Midbrain (tissue), 1 donor: ENCODE data around the gene AAR2.

Experiments
- DNase-seq: peaks from one replicate; lab custom pipeline; 2025; lab: John Stamatoyannopoulos, UW

The AAR2 gene

GRCh38 chr20:36235892-36236785 is at the start of gene AAR2:
Gene AAR2, plus strand, starts transcription at chr20:36236478. Its CDS starts 3,391 bp downstream, at chr20:36239869.
- peak; percentile 85 for DNase-seq

- DNase-seq, result no peak
These were observed 42.1 kb upstream of the AAR2 start for GRCh38 chr20:36193977-36194712.

- no peak for DNase-seq
These were observed 39.6 kb upstream of the AAR2 start for GRCh38 chr20:36196676-36197075.

GRCh38 chr20:36197271-36197670 is 39.0 kb upstream of the AAR2 start:
- DNase-seq, result no peak

DNA sequence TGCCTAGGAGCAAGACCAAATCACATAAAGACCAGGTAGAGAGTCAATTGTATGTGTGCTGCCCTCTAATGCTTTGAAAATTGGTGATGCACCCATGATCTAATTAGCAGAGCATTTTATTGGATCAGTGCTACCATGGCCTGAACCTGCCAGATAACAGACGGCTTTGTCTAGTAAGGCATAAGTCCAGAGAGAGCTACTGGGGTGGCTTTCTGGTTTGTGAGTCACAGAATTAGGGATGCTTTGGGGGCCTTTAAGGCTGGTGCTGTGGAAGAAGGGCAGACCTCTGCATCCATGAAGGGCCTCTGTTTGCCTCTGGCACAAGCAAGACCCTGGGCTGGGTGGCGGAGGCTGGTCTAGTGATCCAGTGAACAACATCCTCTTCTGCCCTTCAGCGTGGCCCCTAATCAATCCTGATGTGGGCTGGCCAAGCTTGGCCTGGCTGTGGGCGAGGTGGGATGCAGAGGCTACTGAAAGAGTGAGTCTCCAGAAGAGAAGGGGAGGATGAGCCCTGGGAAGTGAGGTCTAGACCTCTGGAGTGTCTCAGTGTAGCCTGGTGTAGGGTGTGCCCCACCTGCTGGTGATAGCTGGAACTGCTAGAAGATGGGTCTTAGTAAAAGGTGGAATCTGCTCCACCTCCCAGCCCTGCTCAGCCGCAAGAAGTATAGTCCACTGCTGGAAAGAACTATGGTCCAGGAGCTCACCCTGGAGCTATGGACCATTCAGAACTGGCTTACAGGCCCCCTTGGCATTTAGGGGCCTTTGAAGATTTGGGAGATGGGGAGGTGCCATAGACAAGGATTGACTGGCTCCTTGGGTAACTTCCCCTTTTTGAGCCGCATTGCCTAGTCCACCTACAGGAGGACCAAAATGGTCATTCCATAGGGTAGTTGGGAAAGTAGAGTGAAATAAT is 36.7 kb upstream of the AAR2 start:
- peak; percentile 73 for DNase-seq

DNA sequence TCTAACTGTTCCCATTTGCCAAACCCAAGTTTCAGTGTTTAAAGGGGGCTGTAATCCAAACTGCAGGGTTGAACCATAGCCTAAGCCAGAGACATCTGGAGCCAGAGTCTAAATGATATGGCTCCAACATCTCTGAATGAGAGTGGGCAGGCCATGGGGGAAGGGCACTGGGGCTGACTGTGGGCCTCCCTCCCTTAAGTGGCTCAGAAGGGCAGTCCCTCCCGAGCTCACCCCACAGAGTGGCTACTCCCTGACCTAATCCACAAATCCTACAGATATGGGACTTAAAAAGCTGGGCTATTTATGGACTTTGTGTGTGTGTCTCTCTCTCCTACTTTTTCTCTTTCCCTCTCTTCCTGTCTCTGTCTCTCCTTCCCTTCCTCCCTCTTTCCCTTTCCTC is 35.8 kb upstream of the AAR2 start:
- DNase-seq, result no peak

DNA sequence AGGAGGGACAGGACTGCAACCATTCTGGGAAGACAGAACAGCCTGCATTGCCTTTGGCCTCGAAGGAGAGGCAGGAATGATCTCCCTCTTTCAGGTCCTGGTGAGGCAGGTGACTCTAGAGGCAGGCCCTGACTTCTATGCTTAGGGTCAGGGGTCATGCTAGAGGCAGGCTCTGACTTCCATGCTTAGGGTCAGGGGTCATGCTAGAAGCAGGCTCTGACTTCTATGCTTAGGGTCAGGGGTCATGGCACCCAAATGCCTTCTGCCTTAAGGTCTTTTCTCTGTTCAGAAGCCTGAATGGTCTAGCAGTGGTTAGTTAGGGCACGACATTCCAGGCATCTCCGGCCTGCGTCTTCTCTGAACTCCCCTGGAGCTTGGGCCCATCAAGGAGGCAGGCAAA is 35.1 kb upstream of the AAR2 start:
- no peak for DNase-seq

GRCh38 chr20:36202891-36203338 is 33.4 kb upstream of the AAR2 start:
- peak; percentile 70 for DNase-seq

DNA sequence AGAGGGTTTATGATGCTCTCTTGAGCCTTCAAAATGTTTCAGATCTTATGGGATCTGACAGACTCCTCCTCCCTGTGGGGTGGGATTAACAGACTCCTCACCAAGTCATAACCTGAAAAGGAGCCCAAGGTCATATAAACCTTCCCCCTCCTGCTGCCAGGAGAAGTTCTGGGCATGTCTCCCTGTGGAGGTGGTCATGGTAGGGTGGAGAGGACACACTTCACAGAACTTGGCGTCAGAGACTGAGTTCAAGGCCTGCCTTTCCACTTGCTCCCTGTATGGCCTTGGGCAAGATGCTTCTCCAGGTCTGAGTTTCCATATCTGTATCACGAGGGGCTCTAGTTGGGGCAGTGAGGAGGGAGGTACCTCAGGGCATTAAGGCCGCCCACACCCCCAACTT is 32.4 kb upstream of the AAR2 start:
- no peak for DNase-seq

DNA sequence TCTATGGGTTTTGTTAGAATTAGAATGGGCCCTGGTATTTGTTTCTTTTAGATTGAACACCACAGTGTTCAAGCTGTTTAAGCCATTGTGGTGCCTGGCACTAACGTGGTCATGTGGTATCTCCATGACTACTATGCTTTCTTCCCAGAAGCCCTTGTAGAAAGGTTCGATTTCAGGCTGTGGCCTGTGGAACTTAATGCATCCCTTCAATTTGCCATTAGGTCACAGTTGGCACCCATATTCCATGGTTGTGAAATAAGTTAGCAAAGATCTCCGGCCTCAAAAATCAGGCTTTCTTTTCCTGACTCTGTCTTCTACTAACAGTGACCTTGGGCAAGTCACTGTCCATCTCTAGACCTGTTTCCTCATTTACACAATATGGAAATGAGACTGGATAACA is 31.3 kb upstream of the AAR2 start:
- no peak for DNase-seq

DNA sequence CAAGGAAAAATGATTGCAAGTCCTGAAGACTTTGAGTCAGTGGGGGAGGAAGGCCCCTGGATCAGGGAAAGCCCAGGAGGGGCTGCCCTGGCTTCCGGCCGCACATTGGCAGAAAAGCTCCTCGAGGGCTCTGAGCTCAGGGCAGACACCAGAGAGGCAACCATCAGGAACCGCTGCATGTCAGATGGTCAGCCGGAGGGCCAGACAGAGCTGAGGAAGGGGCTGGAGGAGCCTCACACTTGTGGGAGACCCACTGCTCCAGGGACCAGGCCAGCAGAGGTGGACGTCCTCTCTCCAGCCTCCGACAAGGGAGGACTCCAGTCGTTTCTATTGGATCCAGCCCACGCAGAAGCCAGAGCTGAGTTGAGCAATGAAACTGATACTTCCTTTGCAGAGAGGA is 30.2 kb upstream of the AAR2 start:
- no peak for DNase-seq

GRCh38 chr20:36206641-36207040 is 29.6 kb upstream of the AAR2 start:
- no peak for DNase-seq

DNA sequence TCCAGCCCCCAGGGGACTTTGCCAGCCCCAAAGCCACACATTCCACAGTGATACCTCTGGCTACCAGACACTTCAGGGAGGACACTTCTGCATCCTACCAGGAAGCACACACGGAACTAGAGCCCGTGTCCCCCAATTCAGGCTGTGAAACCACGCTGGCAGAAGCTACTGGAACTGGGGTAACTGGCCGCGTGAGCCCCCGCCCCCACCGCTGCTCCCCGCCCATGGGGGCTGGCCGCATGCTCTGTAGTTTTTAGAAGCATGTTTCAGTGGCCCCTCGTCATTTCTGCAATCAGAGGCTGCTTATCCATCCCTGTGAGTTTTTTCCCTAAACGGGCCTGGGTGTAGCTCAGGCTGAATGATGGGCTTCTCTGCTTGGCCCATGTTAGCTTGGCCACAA is 28.7 kb upstream of the AAR2 start:
- DNase-seq, result no peak

DNA sequence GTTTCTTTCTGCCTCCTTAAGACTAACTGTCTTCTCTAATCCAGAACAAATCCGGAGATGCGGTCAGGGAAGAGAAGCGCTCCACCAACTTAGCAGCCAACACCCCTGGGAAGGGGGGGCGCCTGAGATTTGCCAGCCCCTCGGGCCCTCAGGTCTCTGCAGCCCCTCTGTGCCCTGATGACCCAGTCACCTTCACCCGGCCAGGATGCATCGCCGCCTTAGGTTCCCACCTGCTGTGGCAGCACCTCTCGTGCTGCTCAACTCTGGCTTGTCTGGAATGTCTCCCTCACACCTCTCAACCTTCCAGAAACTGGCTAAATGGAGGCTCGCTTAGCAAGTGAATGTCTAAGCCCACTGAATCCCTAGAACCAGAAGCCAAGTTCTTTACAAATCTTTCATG is 28.0 kb upstream of the AAR2 start:
- DNase-seq, result no peak

- DNase-seq, result no peak
These were observed 25.7 kb upstream of the AAR2 start for GRCh38 chr20:36210436-36211021.

GRCh38 chr20:36213362-36213761 is 22.9 kb upstream of the AAR2 start:
- no peak for DNase-seq

DNA sequence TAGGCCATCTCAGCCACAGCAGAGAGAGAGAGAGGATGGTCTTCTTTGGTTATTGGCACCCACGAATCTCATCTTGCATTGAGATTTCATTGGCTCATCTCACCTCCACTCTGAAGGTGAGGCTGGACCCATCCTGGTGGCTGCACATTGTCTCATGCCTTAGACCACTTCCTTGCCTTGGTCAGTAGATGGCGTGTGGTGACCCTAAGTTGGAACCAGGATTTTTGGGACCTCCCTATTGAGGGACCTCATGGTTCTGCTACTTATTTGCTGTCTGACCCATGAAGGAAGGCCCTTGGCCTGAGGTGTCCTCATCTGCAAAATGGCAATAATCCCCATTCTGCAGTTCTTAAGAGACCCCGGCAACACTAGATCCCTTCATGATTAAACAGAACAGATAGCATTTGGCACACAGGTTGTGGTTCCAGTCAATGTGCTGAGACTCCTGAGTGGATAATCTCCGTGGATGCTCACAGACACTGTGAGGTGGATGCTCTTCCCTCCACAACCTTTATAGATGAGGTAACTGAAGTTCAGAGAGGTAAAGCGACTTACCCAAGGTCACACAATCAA is 21.5 kb upstream of the AAR2 start:
- DNase-seq, result no peak

GRCh38 chr20:36215778-36216177 is 20.5 kb upstream of the AAR2 start:
- no peak for DNase-seq

- DNase-seq, result no peak
These were observed 19.8 kb upstream of the AAR2 start for GRCh38 chr20:36216314-36217025.

DNA sequence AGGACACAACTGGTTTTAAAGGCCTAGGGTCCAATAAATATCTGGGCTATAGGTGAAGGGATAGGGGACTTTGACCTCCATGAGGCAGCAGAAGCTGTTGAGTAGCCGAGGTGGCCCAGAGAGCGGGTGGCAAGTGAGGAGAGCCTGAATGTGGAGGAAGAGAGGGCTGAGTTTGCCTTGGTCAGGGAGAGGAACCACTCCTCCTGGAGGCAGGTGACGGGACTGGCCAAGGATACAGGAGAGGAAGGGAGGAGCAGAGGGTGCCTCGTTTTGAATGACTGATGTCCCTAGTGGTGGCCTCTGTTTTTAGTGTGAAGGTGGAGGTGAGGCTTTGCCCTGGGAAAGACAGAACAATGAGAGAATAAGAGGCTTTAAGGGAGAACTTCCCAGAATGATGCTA is 19.1 kb upstream of the AAR2 start:
- DNase-seq, result no peak
